NCI-H510A treated with DMSO at 0.1 percent for 48 hours (cell line): ENCODE measurements around the gene TMEM205.
"Not testable (repeated sequence)": the region's sequence is repeated elsewhere in the genome, so short reads cannot be mapped to it uniquely, and the experiment has no call there.

Experiments used
- DNase-seq: peaks from one replicate; lab custom pipeline; 2025; lab: John Stamatoyannopoulos, UW

TMEM205 gene

GRCh38 chr19:11373166-11373884 lies 27.3 kb upstream of the TMEM205 start:
- DNase-seq, result peak; percentile 79

GRCh38 chr19:11370744-11371143 lies 24.7 kb upstream of the TMEM205 start:
- no peak for DNase-seq

GRCh38 chr19:11367528-11367927 lies 21.5 kb upstream of the TMEM205 start:
- no peak for DNase-seq

GRCh38 chr19:11365557-11366117 lies 19.6 kb upstream of the TMEM205 start:
- no peak for DNase-seq

GRCh38 chr19:11364935-11365334 lies 18.9 kb upstream of the TMEM205 start:
- DNase-seq, result no peak

GRCh38 chr19:11364296-11364904 lies 18.3 kb upstream of the TMEM205 start:
- DNase-seq, result no peak

GRCh38 chr19:11363881-11364280 lies 17.8 kb upstream of the TMEM205 start:
- DNase-seq, result no peak

- DNase-seq, result no peak
Measured at GRCh38 chr19:11361771-11362731, 16.0 kb upstream of the TMEM205 start.

GRCh38 chr19:11361037-11361770 lies 15.1 kb upstream of the TMEM205 start:
- no peak for DNase-seq

- DNase-seq, result no peak
Measured at GRCh38 chr19:11359421-11359820, 13.4 kb upstream of the TMEM205 start.

GRCh38 chr19:11356676-11357550 lies 10.8 kb upstream of the TMEM205 start:
- no peak for DNase-seq

GRCh38 chr19:11356074-11356397 lies 10.0 kb upstream of the TMEM205 start:
- DNase-seq, result no peak

- peak; percentile 47 for DNase-seq
Measured at GRCh38 chr19:11355160-11356073, 9.3 kb upstream of the TMEM205 start, which contains the start of gene PLPPR2. PLPPR2 (plus strand) TSS chr19:11355432; CDS start chr19:11357674, 2,242 bp downstream.

- DNase-seq, result not testable (repeated sequence)
Measured at GRCh38 chr19:11354102-11354501, 8.0 kb upstream of the TMEM205 start.

GRCh38 chr19:11349171-11349570 lies 3.1 kb upstream of the TMEM205 start:
- no peak for DNase-seq

GRCh38 chr19:11347546-11348039 lies 1.5 kb upstream of the TMEM205 start:
- DNase-seq, result no peak

GRCh38 chr19:11345122-11345803 lies 805 bp downstream of the TMEM205 start:
- no peak for DNase-seq

- no peak for DNase-seq
Measured at GRCh38 chr19:11342429-11342828, 3.6 kb downstream of the TMEM205 start.

GRCh38 chr19:11340099-11340467 lies 6.0 kb downstream of the TMEM205 start:
- not testable (repeated sequence) for DNase-seq
